WTC11 (cell line): ENCODE results near the gene FOXD1. TPM values are rescaled to one million over a fixed set of nuclear protein-coding genes. Genes with fewer than 3 reads are reported as not detected.

ENCODE experiments used
- ATAC-seq: fragments of 200-7000 bp; cut with Tn5 transposase; 2 replicates; pipeline ENCODE4 v1.10.0; 2021; ENCODE audit warnings: mild to moderate bottlenecking, moderate library complexity
- CTCF ChIA-PET: fragments of 300-600 bp; sonication (Branson Sonifier 250); formaldehyde crosslinking; loops from one replicate; lab custom pipeline; 2021; ENCODE audit warnings: antibody characterized with exemption; lab: Charles Lee
- POLR2A ChIA-PET: fragments of 350-600 bp; sonication (Branson Sonifier 250); formaldehyde crosslinking; loops from one replicate; lab custom pipeline; 2021; ENCODE audit warnings: antibody characterized with exemption; lab: Charles Lee
- DNase-seq: peaks from one replicate; pipeline ENCODE4 v3.0.0; 2021; ENCODE audit warnings: low spot score
- H3K27ac Mint-ChIP-seq: 2 replicates; pipeline ENCODE4 v1.8.0; 2021; ENCODE audit warnings: mixed read lengths
- H3K27me3 Mint-ChIP-seq: 2 replicates; pipeline ENCODE4 v1.8.0; 2021; ENCODE audit warnings: low read depth, mild to moderate bottlenecking, moderate library complexity, mixed read lengths
- H3K36me3 Mint-ChIP-seq: 2 replicates; pipeline ENCODE4 v1.8.0; 2021; ENCODE audit warnings: mixed read lengths
- H3K4me1 Mint-ChIP-seq: 2 replicates; pipeline ENCODE4 v1.8.0; 2022; ENCODE audit warnings: mixed read lengths
- H3K4me3 Mint-ChIP-seq: 2 replicates; pipeline ENCODE4 v1.8.0; 2021; ENCODE audit warnings: mild to moderate bottlenecking, moderate library complexity, mixed read lengths
- H3K9me3 Mint-ChIP-seq: 2 replicates; pipeline ENCODE4 v1.8.0; 2021; ENCODE audit warnings: mixed read lengths
- CREM ChIP-seq: sonication (generic); formaldehyde crosslinking; IDR thresholded peaks from 2 replicates; pipeline ENCODE4 v1.8.1; 2022; ENCODE audit warnings: mild to moderate bottlenecking, missing genetic modification reagents, moderate library complexity
- GABPB1 ChIP-seq: sonication (generic); formaldehyde crosslinking; IDR thresholded peaks from 2 replicates; pipeline ENCODE4 v1.8.1; 2023; ENCODE audit warnings: mild to moderate bottlenecking, missing genetic modification reagents
- KAT7 ChIP-seq: sonication (generic); formaldehyde crosslinking; IDR thresholded peaks from 2 replicates; pipeline ENCODE4 v1.8.1; 2023; ENCODE audit warnings: missing genetic modification reagents, mild to moderate bottlenecking, borderline replicate concordance
- MYBL2 ChIP-seq: sonication (generic); formaldehyde crosslinking; IDR thresholded peaks from 2 replicates; pipeline ENCODE4 v1.8.1; 2023; ENCODE audit warnings: mild to moderate bottlenecking, moderate library complexity, missing genetic modification reagents
- NFYB ChIP-seq: sonication (generic); formaldehyde crosslinking; conservative IDR thresholded peaks from 2 replicates; pipeline ENCODE4 v1.8.0; 2022; ENCODE audit warnings: low read depth, missing genetic modification reagents
- TCF7 ChIP-seq: sonication (generic); formaldehyde crosslinking; IDR thresholded peaks from 2 replicates; pipeline ENCODE4 v1.8.0; 2022; ENCODE audit warnings: mild to moderate bottlenecking, low read depth, missing genetic modification reagents, moderate library complexity
- ZNF396 ChIP-seq: fragments of 250-450 bp; sonication (Bioruptor Pico); IDR thresholded peaks from 2 replicates; pipeline ENCODE4 v1.8.0; 2021; ENCODE audit warnings: mild to moderate bottlenecking, moderate library complexity, borderline replicate concordance
- total RNA-seq: library from RNA; stranded (reverse); gene quantifications from 3 replicates; pipeline ENCODE4 v1.2.3, GENCODE V29; 2021
- TF ChIP-seq, protein P1 (sequence below): fragments of 250-450 bp; sonication (Bioruptor Pico); IDR thresholded peaks from 2 replicates; pipeline ENCODE4 v1.9.0; 2021; ENCODE audit warnings: mild to moderate bottlenecking
- TF ChIP-seq, protein P2 (sequence below): sonication (generic); formaldehyde crosslinking; IDR thresholded peaks from 2 replicates; pipeline ENCODE4 v1.8.1; 2023; ENCODE audit warnings: mild to moderate bottlenecking, missing genetic modification reagents, borderline replicate concordance
- TF ChIP-seq, protein P3 (sequence below): sonication (generic); formaldehyde crosslinking; IDR thresholded peaks from 2 replicates; pipeline ENCODE4 v1.8.1; 2022; ENCODE audit warnings: mild to moderate bottlenecking, moderate library complexity, missing genetic modification reagents
- TF ChIP-seq, protein P4 (sequence below): fragments of 250-450 bp; sonication (Bioruptor Pico); IDR thresholded peaks from 2 replicates; pipeline ENCODE4 v2.1.2; 2022; ENCODE audit warnings: mild to moderate bottlenecking, moderate library complexity
- TF ChIP-seq, protein P5 (sequence below): sonication (generic); formaldehyde crosslinking; IDR thresholded peaks from 2 replicates; pipeline ENCODE4 v1.8.1; 2023; ENCODE audit warnings: mild to moderate bottlenecking, missing genetic modification reagents
- TF ChIP-seq, protein P6 (sequence below): fragments of 250-450 bp; sonication (Bioruptor Pico); conservative IDR thresholded peaks from 2 replicates; pipeline ENCODE4 v1.9.0; 2021; ENCODE audit warnings: mild to moderate bottlenecking
- TF ChIP-seq, protein P7 (sequence below): sonication (generic); formaldehyde crosslinking; IDR thresholded peaks from 2 replicates; pipeline ENCODE4 v1.8.1; 2023; ENCODE audit warnings: mild to moderate bottlenecking, missing genetic modification reagents
- TF ChIP-seq, protein P8 (sequence below): fragments of 250-450 bp; sonication (Bioruptor Pico); IDR thresholded peaks from 2 replicates; pipeline ENCODE4 v1.9.0; 2021; ENCODE audit warnings: mild to moderate bottlenecking
- TF ChIP-seq, protein P9 (sequence below): sonication (generic); formaldehyde crosslinking; conservative IDR thresholded peaks from 2 replicates; pipeline ENCODE4 v1.8.1; 2023; ENCODE audit warnings: mild to moderate bottlenecking, low read depth, missing genetic modification reagents, moderate library complexity

The FOXD1 gene
- total RNA-seq, 1 experiment from 2014 or later: 10.3 TPM

DNA sequence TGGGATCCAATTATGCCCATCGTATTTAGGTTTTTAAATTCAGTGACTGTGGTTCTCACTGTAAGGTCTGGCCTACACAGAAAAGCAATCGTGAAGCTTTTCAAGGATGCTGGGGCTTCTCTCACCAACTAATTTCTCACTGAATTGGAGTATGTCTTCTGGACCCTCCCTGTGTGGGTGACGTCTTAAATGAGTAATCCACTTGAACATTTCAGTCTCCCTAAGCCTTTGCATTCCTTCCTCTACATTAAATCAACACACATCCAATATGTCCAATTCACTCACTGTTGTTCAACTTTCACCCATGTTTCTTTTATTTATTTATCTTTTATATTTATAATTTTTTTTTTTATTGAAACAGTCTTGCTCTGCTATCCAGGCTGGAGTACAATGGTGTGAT lies 37.1 kb upstream of the FOXD1 start:
- POLR2A ChIA-PET: no interaction called here
- Mint-ChIP-seq H3K4me1 (peaks cover 60% of the 10 kb centered on the region), H3K4me3 (no peak overlapping the region), H3K36me3 (no peaks in the 10 kb centered on the region), H3K9me3 (peaks cover 6% of the 10 kb centered on the region), H3K27me3 (no peaks in the 10 kb centered on the region), H3K27ac (peak overlapping the region; percentile 80; the same call in 1 of the 2 replicates)
- CTCF ChIA-PET: interaction anchor here (1.4 to 2.9 kb wide), 2 partner anchors 36 to 307 kb away, joined by 3 to 27 read pairs; partner anchors contain the start of gene FOXD1
- no peak for DNase-seq
- ATAC-seq: no peak
- TF ChIP-seq NFYB: no peak
- no peak for TF ChIP-seq ZNF396 (CRISPR knock-in tag)
- TF ChIP-seq MYBL2 (CRISPR knock-in tag): no peak
- TF ChIP-seq, protein P1, sequence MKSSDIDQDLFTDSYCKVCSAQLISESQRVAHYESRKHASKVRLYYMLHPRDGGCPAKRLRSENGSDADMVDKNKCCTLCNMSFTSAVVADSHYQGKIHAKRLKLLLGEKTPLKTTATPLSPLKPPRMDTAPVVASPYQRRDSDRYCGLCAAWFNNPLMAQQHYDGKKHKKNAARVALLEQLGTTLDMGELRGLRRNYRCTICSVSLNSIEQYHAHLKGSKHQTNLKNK: no peak

DNA sequence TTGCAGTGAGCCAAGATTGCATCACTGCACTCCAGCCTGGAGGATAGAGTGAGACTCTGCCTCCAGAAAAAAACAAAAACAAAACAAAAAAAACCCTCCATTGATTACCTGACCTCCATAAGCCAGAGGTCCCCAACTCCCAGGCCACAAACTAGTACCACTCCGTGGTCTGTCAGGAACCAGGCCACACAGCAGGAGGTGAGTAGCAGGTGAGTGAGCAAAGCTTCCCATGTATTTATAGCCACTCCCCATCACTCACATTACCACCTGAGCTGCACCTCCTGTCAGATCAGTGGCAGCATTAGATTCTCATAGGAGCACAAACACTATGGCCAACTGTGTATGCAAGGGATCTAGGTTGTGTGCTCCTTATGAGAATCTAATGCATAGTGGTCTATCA lies 35.9 kb upstream of the FOXD1 start:
- ATAC-seq (no peak), DNase-seq (no peak)
- Mint-ChIP-seq H3K36me3 (no peaks in the 10 kb centered on the region), H3K4me1 (peaks cover 60% of the 10 kb centered on the region), H3K27ac (no peak overlapping the region), H3K9me3 (peaks cover 6% of the 10 kb centered on the region), H3K4me3 (no peak overlapping the region), H3K27me3 (no peaks in the 10 kb centered on the region)
- CTCF ChIA-PET: no interaction called here
- POLR2A ChIA-PET: no interaction called here
- TF ChIP-seq, protein P2, sequence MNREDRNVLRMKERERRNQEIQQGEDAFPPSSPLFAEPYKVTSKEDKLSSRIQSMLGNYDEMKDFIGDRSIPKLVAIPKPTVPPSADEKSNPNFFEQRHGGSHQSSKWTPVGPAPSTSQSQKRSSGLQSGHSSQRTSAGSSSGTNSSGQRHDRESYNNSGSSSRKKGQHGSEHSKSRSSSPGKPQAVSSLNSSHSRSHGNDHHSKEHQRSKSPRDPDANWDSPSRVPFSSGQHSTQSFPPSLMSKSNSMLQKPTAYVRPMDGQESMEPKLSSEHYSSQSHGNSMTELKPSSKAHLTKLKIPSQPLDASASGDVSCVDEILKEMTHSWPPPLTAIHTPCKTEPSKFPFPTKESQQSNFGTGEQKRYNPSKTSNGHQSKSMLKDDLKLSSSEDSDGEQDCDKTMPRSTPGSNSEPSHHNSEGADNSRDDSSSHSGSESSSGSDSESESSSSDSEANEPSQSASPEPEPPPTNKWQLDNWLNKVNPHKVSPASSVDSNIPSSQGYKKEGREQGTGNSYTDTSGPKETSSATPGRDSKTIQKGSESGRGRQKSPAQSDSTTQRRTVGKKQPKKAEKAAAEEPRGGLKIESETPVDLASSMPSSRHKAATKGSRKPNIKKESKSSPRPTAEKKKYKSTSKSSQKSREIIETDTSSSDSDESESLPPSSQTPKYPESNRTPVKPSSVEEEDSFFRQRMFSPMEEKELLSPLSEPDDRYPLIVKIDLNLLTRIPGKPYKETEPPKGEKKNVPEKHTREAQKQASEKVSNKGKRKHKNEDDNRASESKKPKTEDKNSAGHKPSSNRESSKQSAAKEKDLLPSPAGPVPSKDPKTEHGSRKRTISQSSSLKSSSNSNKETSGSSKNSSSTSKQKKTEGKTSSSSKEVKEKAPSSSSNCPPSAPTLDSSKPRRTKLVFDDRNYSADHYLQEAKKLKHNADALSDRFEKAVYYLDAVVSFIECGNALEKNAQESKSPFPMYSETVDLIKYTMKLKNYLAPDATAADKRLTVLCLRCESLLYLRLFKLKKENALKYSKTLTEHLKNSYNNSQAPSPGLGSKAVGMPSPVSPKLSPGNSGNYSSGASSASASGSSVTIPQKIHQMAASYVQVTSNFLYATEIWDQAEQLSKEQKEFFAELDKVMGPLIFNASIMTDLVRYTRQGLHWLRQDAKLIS (CRISPR knock-in tag): no peak
- TF ChIP-seq, protein P3, sequence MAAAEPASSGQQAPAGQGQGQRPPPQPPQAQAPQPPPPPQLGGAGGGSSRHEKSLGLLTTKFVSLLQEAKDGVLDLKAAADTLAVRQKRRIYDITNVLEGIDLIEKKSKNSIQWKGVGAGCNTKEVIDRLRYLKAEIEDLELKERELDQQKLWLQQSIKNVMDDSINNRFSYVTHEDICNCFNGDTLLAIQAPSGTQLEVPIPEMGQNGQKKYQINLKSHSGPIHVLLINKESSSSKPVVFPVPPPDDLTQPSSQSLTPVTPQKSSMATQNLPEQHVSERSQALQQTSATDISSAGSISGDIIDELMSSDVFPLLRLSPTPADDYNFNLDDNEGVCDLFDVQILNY (CRISPR knock-in tag): no peak
- TF ChIP-seq, protein P4, sequence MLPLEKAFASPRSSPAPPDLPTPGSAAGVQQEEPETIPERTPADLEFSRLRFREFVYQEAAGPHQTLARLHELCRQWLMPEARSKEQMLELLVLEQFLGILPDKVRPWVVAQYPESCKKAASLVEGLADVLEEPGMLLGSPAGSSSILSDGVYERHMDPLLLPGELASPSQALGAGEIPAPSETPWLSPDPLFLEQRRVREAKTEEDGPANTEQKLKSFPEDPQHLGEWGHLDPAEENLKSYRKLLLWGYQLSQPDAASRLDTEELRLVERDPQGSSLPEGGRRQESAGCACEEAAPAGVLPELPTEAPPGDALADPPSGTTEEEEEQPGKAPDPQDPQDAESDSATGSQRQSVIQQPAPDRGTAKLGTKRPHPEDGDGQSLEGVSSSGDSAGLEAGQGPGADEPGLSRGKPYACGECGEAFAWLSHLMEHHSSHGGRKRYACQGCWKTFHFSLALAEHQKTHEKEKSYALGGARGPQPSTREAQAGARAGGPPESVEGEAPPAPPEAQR (CRISPR knock-in tag): no peak
- TF ChIP-seq, protein P5, sequence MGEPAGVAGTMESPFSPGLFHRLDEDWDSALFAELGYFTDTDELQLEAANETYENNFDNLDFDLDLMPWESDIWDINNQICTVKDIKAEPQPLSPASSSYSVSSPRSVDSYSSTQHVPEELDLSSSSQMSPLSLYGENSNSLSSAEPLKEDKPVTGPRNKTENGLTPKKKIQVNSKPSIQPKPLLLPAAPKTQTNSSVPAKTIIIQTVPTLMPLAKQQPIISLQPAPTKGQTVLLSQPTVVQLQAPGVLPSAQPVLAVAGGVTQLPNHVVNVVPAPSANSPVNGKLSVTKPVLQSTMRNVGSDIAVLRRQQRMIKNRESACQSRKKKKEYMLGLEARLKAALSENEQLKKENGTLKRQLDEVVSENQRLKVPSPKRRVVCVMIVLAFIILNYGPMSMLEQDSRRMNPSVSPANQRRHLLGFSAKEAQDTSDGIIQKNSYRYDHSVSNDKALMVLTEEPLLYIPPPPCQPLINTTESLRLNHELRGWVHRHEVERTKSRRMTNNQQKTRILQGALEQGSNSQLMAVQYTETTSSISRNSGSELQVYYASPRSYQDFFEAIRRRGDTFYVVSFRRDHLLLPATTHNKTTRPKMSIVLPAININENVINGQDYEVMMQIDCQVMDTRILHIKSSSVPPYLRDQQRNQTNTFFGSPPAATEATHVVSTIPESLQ: no peak
- no peak for TF ChIP-seq KAT7 (CRISPR knock-in tag)
- TF ChIP-seq TCF7 (CRISPR knock-in tag): no peak
- TF ChIP-seq, protein P6, sequence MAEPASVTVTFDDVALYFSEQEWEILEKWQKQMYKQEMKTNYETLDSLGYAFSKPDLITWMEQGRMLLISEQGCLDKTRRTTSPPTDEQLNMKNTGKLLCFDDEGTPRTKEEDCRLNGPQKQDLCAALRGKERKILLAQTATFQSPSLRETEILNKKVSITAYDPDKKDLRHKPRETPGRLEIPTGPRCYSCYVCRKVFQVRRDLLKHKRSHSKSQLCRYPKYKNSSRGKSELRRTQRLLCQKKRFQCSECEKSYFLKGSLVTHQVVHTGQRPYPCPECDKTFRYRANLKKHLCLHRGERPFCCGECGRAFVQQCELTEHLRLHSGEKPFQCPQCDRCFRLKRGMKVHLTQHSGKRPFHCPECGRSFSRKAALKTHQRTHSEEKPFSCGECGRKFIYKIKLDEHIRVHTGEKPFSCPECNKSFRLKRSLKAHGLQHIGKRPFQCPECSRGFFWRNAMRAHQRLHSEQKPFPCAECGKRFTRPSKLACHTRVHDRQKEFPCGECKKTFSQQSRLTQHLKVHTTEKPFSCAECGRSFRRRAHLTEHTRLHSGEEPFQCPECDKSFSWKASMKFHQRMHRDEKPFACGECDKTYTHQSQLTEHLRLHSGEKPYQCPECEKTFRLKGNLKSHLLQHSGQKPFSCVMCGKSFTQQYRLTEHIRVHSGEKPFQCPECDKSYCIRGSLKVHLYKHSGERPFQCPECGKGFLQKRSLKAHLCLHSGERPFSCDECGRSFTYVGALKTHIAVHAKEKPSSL (CRISPR knock-in tag): no peak
- no peak for TF ChIP-seq CREM (CRISPR knock-in tag)
- TF ChIP-seq, protein P7, sequence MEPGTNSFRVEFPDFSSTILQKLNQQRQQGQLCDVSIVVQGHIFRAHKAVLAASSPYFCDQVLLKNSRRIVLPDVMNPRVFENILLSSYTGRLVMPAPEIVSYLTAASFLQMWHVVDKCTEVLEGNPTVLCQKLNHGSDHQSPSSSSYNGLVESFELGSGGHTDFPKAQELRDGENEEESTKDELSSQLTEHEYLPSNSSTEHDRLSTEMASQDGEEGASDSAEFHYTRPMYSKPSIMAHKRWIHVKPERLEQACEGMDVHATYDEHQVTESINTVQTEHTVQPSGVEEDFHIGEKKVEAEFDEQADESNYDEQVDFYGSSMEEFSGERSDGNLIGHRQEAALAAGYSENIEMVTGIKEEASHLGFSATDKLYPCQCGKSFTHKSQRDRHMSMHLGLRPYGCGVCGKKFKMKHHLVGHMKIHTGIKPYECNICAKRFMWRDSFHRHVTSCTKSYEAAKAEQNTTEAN (CRISPR knock-in tag): no peak
- no peak for TF ChIP-seq GABPB1 (CRISPR knock-in tag)
- TF ChIP-seq, protein P8, sequence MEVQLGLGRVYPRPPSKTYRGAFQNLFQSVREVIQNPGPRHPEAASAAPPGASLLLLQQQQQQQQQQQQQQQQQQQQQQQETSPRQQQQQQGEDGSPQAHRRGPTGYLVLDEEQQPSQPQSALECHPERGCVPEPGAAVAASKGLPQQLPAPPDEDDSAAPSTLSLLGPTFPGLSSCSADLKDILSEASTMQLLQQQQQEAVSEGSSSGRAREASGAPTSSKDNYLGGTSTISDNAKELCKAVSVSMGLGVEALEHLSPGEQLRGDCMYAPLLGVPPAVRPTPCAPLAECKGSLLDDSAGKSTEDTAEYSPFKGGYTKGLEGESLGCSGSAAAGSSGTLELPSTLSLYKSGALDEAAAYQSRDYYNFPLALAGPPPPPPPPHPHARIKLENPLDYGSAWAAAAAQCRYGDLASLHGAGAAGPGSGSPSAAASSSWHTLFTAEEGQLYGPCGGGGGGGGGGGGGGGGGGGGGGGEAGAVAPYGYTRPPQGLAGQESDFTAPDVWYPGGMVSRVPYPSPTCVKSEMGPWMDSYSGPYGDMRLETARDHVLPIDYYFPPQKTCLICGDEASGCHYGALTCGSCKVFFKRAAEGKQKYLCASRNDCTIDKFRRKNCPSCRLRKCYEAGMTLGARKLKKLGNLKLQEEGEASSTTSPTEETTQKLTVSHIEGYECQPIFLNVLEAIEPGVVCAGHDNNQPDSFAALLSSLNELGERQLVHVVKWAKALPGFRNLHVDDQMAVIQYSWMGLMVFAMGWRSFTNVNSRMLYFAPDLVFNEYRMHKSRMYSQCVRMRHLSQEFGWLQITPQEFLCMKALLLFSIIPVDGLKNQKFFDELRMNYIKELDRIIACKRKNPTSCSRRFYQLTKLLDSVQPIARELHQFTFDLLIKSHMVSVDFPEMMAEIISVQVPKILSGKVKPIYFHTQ (CRISPR knock-in tag): no peak
- TF ChIP-seq, protein P9, sequence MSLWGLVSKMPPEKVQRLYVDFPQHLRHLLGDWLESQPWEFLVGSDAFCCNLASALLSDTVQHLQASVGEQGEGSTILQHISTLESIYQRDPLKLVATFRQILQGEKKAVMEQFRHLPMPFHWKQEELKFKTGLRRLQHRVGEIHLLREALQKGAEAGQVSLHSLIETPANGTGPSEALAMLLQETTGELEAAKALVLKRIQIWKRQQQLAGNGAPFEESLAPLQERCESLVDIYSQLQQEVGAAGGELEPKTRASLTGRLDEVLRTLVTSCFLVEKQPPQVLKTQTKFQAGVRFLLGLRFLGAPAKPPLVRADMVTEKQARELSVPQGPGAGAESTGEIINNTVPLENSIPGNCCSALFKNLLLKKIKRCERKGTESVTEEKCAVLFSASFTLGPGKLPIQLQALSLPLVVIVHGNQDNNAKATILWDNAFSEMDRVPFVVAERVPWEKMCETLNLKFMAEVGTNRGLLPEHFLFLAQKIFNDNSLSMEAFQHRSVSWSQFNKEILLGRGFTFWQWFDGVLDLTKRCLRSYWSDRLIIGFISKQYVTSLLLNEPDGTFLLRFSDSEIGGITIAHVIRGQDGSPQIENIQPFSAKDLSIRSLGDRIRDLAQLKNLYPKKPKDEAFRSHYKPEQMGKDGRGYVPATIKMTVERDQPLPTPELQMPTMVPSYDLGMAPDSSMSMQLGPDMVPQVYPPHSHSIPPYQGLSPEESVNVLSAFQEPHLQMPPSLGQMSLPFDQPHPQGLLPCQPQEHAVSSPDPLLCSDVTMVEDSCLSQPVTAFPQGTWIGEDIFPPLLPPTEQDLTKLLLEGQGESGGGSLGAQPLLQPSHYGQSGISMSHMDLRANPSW: no peak
